PC-3 (cell line): ENCODE measurements around the gene MYLK.

Experiments
- EZH2 ChIP-seq: fragments of 300-600 bp; sonication (generic); IDR thresholded peaks from one replicate; pipeline ENCODE4 v1.6.1; 2017; ENCODE audit warnings: antibody characterized with exemption, mild to moderate bottlenecking, low read length; ENCODE audit not compliant: unreplicated experiment
- TF ChIP-seq, protein P1 (sequence below): fragments of 300-600 bp; sonication (generic); conservative IDR thresholded peaks from 2 replicates; pipeline ENCODE4 v1.5.1; 2017; ENCODE audit warnings: antibody characterized with exemption, low read depth, mild to moderate bottlenecking, low read length

DNA sequence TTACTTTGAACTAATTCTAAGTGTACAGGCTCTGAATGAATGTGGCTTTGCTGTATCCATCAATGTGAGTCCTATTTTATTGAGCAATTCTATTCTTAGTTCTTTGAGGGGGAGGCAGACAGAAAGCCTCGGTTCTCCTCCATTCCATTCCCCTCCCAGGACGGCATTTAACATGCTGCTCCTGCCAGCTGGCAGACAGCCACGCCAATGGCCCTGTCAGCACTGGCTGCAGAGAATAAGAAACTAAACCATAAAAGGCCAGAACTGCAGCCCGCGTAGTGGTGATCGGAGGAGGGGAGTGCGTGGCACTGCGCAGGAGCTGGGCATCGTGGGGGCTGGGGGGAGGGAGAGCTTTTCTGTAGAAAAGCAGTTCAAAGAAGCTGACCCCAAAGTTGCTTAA, 223.2 kb downstream of the MYLK start:
- TF ChIP-seq, protein P1, sequence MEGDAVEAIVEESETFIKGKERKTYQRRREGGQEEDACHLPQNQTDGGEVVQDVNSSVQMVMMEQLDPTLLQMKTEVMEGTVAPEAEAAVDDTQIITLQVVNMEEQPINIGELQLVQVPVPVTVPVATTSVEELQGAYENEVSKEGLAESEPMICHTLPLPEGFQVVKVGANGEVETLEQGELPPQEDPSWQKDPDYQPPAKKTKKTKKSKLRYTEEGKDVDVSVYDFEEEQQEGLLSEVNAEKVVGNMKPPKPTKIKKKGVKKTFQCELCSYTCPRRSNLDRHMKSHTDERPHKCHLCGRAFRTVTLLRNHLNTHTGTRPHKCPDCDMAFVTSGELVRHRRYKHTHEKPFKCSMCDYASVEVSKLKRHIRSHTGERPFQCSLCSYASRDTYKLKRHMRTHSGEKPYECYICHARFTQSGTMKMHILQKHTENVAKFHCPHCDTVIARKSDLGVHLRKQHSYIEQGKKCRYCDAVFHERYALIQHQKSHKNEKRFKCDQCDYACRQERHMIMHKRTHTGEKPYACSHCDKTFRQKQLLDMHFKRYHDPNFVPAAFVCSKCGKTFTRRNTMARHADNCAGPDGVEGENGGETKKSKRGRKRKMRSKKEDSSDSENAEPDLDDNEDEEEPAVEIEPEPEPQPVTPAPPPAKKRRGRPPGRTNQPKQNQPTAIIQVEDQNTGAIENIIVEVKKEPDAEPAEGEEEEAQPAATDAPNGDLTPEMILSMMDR, result no peak
- TF ChIP-seq EZH2, result no peak
